CD1c-positive myeloid dendritic cell (primary cell): Measurements from ENCODE around the gene GALNTL6.

ENCODE experiments used
- DNase-seq: peaks from one replicate; pipeline ENCODE4 v3.0.0-alpha.2; 2016; ENCODE audit errors: extremely low spot score

Gene GALNTL6

GRCh38 chr4:173056710-173057109 is 1243.5 kb downstream of the GALNTL6 start:
- DNase-seq = no peak

- DNase-seq = no peak
Observed at GRCh38 chr4:173057442-173057841, 1244.2 kb downstream of the GALNTL6 start.

GRCh38 chr4:173057901-173058300 is 1244.7 kb downstream of the GALNTL6 start:
- no peak for DNase-seq

- DNase-seq = no peak
Observed at GRCh38 chr4:173061160-173061559, 1248.0 kb downstream of the GALNTL6 start.

DNA sequence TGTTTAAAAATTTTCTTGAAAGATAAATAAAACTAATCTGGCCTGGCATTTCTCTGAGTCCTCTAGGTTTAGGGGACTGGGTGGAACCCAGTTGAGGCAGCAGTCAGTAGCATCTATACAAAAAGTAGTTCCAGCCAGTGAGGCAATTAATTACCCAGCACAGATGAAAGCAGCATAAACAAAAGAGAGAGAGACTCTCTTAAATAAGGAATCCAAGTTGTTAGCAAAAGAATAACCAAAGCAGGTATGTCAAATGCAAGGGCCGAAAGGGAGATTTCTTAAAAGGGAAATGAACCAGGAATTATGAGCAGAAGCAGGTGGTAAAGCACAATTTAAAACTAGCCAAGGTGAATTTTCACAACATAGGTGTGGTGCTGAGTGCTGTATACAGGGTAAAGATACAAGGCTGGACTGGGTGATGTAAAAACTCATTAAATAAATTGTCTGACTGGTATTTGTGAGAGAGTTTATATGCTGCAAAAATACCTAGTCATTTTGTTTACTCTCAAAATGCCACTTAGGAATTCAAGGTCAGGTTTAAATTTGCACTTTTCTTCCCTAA is 1260.8 kb downstream of the GALNTL6 start:
- DNase-seq = no peak

DNA sequence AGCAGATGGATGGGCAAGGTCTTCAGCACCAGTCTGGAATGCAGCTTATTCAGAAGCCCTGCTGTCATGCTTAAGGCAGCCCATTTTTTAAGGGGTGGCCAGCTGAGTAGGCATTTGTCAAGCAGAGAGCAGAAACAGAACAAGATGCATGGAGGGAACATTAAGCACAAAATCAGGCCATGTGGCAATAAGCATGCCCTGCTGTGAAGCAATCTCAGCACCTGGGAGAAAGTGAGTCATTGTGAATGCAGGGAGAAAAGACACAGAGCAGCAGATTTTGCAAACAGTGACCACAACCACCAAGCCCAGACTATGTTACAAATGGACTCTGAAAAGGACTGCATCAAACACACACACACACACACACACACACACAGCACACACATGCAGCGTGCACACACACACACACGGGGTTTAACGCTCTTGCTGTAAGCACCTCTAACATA is 1261.3 kb downstream of the GALNTL6 start:
- DNase-seq = no peak

DNA sequence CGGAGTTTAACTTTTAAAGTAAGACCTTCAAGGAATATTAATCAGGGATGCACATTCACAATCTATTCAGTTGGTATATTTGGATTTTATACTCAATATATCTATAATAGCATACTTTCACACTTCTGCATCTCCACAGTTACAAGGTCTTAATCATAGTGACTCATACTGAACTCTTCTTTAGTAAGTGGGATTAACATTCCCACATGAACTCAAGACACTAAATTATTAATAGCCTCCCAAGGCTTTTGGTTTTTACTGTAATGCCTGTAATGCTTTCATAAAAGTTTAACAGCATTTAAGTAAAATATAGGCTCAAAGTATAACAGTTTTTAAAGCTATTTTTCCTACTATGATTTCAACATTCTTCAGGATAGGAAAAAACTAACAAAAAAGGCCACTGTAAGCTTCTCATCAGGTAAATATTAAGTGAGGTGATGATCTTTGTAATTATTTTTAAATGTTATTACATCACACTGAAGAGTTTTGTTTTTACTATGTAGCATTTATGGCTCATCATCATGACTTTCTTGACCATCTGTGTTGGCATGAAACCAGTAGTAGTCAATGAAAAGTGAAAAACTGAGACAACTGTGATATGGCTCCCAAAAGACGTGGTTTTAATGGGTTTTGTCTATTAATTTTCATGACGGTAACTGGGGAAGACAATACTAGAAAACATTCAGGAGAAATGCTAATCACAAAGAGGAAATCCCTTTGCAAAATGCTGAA is 1263.9 kb downstream of the GALNTL6 start:
- DNase-seq = no peak

GRCh38 chr4:173088144-173088543 is 1274.9 kb downstream of the GALNTL6 start:
- peak; percentile 53 for DNase-seq
